OCI-M1 (cell line): Measurements from ENCODE around the gene ATP6V0A4.
"Not testable (repeated sequence)": the region's sequence is repeated elsewhere in the genome, so short reads cannot be mapped to it uniquely, and the experiment has no call there.

ENCODE experiments used
- DNase-seq: peaks from one replicate; lab custom pipeline; 2025; lab: John Stamatoyannopoulos, UW

The ATP6V0A4 gene

DNA sequence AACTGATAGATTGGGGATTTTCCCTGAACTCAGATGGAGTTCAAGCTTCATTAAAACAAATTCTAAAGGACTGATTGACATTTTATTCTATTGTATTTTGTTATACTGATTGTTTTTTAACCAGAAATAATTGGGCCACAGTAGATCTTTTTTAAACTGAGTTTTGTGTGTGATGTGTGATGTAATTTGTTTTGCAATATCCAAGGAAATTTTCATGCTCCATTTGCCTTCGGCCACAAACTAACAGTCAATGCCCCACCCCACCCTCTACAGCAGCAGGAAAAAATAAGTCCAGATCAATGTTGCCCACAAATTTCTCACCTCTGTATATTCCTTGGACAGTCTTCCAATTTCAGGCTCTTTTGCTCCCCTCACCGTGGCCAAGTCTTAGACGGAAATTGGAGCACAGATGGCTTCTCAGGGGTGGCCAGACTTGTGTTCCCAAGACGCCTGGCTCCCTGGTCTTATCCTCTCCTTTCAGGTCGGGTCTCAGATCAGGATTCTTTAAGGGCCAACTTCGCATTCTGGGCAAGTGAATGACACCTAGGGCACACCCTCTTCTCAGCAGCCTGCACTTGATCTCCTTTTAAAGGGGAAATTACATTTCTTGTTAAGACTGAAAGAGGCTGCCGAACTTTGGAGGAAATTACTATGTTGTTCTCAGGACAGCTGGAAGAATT is 97.0 kb downstream of the ATP6V0A4 start, which contains the start of gene SVOPL:
Gene SVOPL, minus strand, starts transcription at position 506 of the 680 bp plus-strand sequence. CDS start 22,317 bp downstream, outside the sequence.
- no peak for DNase-seq

GRCh38 chr7:138699661-138700060 is 98.3 kb downstream of the ATP6V0A4 start:
- DNase-seq = no peak

GRCh38 chr7:138698281-138698680 is 99.7 kb downstream of the ATP6V0A4 start:
- no peak for DNase-seq

DNA sequence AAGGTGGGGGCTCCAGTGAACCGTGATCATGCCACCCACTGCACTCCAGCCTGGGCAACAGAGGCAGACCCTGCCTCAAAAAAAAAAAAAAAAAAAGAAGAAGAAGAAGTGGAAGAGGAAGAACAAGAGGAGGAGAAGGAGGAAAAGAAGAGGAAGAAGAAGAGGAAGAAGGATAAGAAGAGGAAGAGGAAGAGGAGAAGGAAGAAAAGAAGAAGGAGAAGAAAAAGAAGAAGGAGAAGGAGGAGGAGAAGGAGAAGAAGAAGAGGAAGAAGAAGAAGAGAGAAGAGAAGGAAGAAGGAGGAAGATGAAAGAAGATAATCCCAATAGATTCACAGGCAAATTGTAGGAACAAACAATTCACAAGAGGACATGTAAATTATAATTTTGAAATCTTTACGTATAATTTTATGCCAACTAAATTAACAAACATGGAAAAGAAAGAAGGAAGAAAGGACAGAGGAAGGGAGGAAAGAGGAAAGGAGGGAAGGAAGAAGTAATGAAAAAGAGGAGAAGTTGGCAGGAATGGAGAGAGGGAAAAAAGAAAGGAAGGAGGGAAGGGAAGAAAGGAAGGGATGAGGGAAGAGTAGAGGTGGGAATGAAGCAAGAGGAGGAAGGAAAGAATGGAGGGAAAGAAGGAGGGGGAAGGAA is 100.3 kb downstream of the ATP6V0A4 start:
- DNase-seq = no peak

DNA sequence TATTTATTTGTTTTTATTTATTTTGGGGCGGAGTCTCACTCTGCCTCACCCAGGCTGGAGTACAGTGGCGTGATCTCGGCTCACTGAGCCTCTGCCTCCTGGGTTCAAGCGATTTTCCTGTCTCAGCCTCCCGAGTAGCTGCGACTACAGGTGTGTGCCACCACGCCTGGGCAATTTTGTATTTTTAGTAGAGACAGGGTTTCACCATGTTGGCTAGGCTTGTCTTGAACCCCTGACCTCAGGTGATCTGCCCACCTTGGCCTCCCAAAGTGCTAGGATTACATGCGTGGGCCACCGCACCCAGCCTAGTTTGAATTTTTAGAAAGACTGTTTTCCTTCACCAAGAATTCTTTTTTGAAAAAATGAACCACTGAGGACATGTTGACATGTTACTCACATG is 102.2 kb downstream of the ATP6V0A4 start:
- not testable (repeated sequence) for DNase-seq

DNA sequence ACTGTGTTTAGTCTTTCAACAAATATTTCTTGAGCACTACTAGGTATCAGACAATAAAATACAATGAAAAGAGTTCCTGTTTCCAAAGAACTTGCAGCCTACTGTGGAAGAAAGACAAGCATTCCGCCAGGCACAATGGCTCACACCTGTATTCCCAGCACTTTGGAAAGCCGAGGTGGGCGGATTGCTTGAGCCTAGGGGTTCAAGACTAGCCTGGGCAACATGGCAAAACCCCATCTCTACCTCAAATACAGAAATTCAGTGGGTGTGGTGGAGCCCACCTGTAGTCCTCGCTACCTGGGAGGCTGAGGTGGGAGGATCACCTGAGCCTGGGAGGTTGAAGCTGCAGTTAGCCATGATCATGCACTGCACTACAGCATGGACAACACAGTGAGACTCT is 102.9 kb downstream of the ATP6V0A4 start:
- DNase-seq = no peak

DNA sequence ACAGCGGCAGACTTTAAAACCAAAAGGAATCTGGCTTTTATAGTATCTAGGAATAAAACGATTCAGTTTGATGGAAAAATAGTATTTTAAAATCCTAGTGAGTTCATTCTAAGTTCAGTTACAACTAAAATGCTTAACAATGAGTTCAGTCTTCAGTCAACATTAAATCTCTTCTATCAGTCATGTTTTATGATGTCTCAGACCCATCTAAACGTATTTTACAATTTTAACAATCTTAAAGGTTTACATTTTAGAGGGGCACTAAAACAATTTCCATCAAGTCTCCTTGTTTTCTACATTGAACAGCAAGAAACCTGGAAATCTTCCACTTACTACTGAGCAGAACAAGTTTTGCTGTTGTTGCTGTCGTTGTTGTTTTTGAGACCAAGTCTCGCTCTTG is 106.8 kb downstream of the ATP6V0A4 start:
- DNase-seq = no peak

DNA sequence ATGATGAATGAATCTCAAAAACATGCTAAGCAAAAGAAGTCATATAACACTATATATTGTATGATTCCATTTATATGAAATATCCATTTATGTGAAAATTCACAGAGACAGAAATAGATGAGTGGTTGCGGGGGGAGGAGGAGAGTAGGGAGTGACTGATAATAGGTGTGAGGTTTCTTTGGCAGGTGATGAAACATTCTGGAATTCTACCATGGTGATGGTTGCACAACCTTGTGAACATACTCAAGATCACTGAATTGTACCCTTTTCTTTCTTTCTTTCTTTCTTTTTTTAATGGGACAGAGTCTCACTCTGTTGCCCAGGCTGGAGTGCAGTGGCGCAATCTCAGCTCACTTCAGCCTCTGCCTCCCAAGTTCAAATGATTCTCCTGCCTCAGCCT is 107.5 kb downstream of the ATP6V0A4 start:
- DNase-seq = no peak

GRCh38 chr7:138688037-138688436 is 110.0 kb downstream of the ATP6V0A4 start:
- DNase-seq = not testable (repeated sequence)

- no peak for DNase-seq
Measured at GRCh38 chr7:138684340-138684739, 113.7 kb downstream of the ATP6V0A4 start.

DNA sequence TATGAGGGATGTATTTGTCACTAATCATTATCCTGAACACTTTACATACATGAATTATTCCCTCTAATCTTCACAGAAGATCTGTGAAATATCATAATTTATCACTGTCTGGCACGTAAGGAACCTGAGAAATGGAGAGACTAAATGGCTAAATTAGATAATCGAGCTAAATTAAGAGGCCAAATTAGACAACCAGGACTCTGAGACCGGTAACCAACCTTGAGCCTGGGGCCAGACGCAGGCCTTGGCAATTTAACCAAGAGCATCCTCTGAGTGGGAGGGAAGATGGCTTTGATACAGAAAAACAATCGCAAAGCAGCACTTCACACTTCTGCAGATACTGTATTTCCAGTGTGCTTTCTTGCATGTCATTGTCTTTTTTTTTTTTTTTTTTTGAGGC is 118.2 kb downstream of the ATP6V0A4 start:
- no peak for DNase-seq

GRCh38 chr7:138670594-138670993 is 127.4 kb downstream of the ATP6V0A4 start:
- DNase-seq = peak; percentile 36

DNA sequence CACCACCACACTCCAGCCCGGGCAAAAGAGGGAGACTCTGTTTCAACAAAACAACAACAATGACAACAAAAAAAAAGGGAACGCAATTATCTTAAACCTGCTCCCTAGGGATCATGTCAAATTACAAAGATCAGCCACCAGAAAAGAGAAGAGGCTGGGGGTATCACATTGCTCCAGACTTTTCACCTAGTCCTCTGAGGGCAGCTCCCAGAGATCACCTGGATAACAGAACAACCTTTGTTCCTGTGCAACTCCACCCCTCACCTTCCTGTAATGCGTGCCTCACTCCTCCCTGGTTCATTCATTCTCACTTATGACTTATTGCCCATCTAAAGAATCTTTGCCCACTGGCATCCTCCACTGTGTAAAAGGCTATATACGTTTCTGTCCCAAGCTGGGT is 128.6 kb downstream of the ATP6V0A4 start:
- DNase-seq = no peak

DNA sequence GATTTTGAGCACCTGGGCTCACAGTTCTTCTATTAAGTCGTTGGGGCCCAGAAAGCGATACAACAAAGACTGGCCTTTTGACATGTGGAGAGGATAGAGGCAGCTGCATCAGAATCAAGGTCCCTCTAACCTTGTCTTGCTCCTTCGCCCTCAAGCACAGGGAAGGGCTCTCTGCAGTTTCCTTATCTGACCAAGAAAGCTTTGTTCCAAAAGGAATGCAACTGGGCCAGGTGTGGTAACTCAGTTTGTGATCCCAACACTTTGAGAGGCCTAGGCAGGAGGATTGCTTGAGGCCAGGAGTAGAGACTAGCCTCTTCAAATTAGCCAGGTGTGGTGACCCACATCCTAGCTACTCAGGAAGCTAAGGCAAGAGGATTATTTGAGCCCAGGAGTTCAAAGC is 129.1 kb downstream of the ATP6V0A4 start:
- DNase-seq = no peak

GRCh38 chr7:138668229-138668596 is 129.8 kb downstream of the ATP6V0A4 start:
- DNase-seq = no peak

GRCh38 chr7:138667535-138668228 is 130.3 kb downstream of the ATP6V0A4 start:
- DNase-seq = no peak

GRCh38 chr7:138666385-138666784 is 131.6 kb downstream of the ATP6V0A4 start:
- peak; percentile 4 for DNase-seq

DNA sequence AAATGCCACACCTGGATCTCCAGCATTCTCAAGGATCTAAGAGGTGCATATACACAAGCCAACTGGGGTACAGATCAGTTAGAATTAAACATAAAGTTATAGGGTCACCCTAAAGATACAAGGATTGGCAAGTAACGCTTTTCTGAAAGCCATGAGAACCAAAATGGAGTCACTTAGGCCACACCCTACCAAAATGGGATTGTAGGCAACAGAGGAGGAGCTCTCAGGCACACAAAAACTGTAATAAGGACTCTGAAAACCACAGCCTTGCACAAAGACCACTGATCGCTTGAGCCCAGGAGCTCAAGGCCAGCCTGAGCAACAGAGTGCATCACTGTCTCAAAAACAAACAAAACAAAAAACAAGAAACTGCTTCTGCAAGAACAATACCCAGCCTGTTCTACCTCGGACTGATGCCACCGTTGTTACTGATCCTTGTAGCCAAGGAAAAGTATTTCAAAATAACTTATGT is 132.3 kb downstream of the ATP6V0A4 start:
- DNase-seq = no peak

- DNase-seq = no peak
Measured at GRCh38 chr7:138665249-138665648, 132.7 kb downstream of the ATP6V0A4 start.

DNA sequence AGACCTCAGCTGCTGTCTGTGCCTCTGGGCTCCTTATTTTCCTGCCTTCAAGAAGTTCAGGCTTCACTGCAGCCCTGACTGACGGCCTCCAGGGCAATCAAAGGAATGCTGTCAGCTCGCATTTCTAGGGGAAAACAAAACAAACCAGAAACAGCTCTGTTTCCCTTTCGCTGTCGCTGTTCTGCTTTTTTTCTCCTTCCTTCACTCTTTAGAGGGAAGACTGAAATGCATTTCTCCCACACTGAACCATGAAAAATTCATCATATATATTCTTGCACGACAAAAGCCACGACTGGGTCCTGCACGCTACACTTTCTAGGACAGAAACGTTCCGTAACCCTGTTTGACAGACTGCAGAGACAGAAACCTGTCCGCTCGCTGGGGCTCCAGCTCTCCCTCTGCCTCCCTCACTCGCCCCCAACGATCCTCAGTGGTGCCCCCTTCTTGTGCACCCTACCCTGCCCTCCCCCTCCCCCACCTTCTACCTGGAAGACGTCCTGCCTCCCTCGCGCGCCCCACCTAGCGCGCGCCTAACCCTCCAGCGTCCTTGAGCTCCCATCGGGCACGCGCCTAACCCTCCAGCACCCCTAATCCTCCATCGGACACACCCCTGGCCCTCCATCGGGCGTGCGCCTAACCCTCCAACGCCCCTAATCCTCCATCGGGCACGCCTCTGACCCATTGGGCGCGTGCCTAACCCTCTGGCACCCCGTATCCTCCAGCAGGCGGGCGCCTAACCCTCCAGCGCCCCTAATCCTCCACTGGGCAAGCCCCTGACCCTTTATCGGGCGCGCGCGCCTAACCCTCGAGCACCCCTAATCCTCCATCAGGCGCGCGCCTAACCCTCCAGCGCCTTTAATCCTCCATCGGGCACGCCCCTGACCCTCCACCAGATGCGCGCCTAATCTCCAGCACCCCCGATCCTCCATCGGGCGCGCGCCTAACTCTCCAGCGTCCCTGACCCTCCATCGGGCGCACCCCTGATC is 134.0 kb downstream of the ATP6V0A4 start:
- no peak for DNase-seq

DNA sequence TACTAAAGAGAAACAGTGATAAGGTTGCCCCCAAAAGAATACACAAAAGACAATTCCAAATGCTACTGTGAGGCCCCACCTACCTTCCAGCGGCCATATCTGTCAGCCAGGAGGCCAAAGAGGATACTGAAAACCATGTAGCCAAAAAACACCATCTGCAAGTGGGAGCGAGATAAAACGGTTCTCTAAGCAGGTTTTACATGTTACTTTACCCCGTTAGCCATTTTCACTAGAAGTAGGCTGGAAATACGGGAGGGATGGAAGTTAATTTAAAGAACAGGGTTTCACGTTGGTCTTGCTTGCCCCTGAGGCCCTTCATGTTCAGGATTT is 135.0 kb downstream of the ATP6V0A4 start:
- no peak for DNase-seq
